ENCODE measurements around the gene CEP72. TPM values are rescaled to one million over a fixed set of nuclear protein-coding genes. Genes with fewer than 3 reads are reported as not detected.
A peak's percentile ranks its signal among the peaks of the same experiment; 100 is the strongest.
"Not testable (repeated sequence)": the region's sequence is repeated elsewhere in the genome, so short reads cannot be mapped to it uniquely, and the experiment has no call there.

Gene CEP72
- total RNA-seq, 1 experiment from 2014 or later: 14.6 TPM

DNA sequence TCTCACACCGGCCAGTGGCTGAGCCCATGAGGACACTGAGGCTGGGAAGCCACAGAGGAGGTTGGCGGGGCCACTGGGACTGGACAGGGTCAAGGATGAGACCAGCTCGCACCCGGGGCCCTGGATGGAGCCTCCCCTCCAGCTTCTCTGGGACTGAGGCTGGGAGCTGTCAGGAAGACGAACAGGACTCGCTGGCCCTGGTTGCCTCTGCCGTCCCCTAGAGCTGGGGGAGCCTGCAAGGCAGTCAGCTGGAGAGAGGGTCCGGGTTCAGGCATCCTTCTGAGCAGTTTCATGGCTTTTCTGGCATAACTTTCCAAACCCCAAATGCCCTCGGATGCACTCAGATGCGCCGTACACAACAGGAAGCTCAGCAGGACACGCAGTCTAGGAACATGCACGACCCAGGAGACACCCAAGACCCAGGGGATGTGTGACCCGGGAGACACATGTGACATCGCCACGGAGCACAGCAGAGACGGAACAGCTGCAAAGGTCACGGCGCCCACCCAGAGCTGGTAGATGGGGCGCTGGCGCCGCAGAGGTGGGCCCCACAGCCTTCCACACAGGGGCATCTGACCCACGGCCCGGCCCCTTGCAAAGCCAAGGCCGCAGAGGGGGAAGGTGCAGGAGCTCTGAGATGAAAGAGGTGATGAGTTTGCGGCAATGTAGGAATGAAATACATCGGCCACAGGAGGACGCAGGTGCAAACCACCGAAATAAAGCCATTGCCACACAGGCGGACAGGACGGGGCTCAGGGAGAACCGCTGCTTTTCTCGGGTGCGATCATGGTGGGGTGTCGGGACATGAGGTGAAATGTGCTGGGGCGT, 63.9 kb downstream of the CEP72 start:
- Histone ChIP-seq H2AFZ (ENCODE audit: low read length) (no peak overlapping the region), H3K4me2 (ENCODE audit: low read depth, low read length, poor library complexity, severe bottlenecking) (no peak overlapping the region), H3K79me2 (ENCODE audit: low read length) (no peaks in the 10 kb centered on the region)

DNA sequence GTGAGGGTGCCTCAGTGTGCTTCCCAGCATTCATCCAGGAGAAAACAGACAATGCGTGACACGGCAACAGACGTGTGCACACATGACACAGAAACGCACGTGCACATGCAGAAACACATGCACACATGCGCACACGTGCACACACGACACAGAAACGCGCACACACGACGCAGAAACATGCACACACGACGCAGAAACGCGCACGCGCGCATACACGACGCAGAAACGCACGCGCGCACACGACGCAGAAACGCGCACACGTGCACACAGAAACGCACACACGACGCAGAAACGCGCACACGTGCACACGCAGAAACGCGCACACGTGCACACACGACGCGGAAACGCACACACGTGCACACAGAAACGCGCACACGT, 64.5 kb downstream of the CEP72 start:
- H3K27me3 ChIP-seq (ENCODE audit: low read length): no peaks in the 10 kb centered on the region
- DNase-seq: no peak
- H3K79me2 ChIP-seq (ENCODE audit: low read length): no peaks in the 10 kb centered on the region
- peaks cover 26% of the 10 kb centered on the region for H4K20me1 ChIP-seq (ENCODE audit: insufficient read depth, low read depth, low read length)
- no peak overlapping the region for H2AFZ ChIP-seq (ENCODE audit: low read length)
- H3K9ac ChIP-seq (ENCODE audit: low read length): no peak overlapping the region
- H3K4me2 ChIP-seq (ENCODE audit: low read depth, low read length, poor library complexity, severe bottlenecking): no peak overlapping the region
- H3K4me3 ChIP-seq (ENCODE audit: low read length): no peak overlapping the region
- no peak overlapping the region for H3K27ac ChIP-seq (ENCODE audit: low read length)
- H3K4me1 ChIP-seq (ENCODE audit: low read length): peaks cover 25% of the 10 kb centered on the region
- no peaks in the 10 kb centered on the region for H3K9me3 ChIP-seq (ENCODE audit: low read length)
- no peaks in the 10 kb centered on the region for H3K9me2 ChIP-seq (replicated peaks; ENCODE audit: insufficient read depth, low read length)
- H3K36me3 ChIP-seq (ENCODE audit: insufficient read depth, low read length): no peaks in the 10 kb centered on the region

More for the DNA sequence above, 63.9 kb downstream of the CEP72 start:
- Histone ChIP-seq H3K27ac (ENCODE audit: low read length) (no peak overlapping the region), H3K9me2 (replicated peaks; ENCODE audit: insufficient read depth, low read length) (no peaks in the 10 kb centered on the region), H3K9me3 (ENCODE audit: low read length) (no peaks in the 10 kb centered on the region), H3K27me3 (ENCODE audit: low read length) (no peaks in the 10 kb centered on the region), H3K4me3 (ENCODE audit: low read length) (no peak overlapping the region), H3K36me3 (ENCODE audit: insufficient read depth, low read length) (no peaks in the 10 kb centered on the region), H3K9ac (ENCODE audit: low read length) (no peak overlapping the region), H3K4me1 (ENCODE audit: low read length) (peaks cover 26% of the 10 kb centered on the region), H4K20me1 (ENCODE audit: insufficient read depth, low read depth, low read length) (peaks cover 30% of the 10 kb centered on the region)
- peak; percentile 51 for DNase-seq

DNA sequence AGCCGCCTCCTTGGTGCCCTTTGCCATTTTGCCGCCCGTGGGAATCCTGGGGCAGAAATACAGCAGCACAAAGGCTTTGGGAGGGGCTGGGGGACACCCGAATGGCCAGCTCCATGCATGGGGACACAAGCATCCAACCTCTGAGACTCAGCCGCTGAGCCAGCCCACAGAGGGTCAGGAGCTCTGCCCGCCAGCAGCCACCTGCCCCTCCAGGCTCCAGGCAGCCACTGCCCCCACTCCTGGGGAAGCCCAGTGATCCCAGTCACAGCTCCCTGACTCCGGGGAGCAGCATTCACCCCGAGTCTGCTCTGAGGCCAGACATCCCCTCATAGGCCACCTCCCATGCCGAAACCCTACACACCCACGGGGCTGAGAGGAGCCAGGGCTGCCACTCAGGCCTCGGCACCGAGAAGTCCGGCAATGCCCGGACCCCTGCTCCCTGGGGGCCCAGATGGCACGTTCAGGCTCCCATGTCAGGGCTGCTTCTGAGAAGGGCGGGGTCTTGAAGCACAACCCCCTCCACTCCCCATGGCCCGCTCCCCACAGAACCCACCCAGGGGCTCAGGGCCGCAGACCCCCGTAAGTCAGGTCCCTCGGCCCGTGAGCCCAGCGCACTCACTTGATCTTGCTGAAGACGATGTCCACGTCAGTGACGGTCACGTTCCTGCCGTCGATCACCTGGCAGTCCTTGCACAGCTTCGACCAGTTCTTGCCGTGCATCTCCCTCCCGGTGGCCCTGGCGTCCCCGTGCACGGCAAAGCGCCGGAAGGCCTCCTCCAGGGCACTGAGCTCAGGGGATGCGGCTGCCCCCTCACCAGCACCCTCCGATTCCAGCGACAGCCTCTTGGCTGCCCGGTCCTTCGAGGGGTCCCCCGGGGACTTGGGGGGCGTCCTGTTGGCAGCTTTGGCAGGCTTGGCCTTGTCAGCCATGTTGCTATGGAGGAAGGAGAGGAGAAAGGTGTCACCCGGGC, 65.3 kb downstream of the CEP72 start:
- Histone ChIP-seq H3K4me2 (ENCODE audit: low read depth, low read length, poor library complexity, severe bottlenecking) (no peak overlapping the region), H3K9ac (ENCODE audit: low read length) (no peak overlapping the region), H3K27ac (ENCODE audit: low read length) (no peak overlapping the region), H3K4me1 (ENCODE audit: low read length) (peaks cover 18% of the 10 kb centered on the region), H3K9me3 (ENCODE audit: low read length) (no peaks in the 10 kb centered on the region), H3K9me2 (replicated peaks; ENCODE audit: insufficient read depth, low read length) (no peaks in the 10 kb centered on the region), H3K79me2 (ENCODE audit: low read length) (no peaks in the 10 kb centered on the region), H3K4me3 (ENCODE audit: low read length) (no peak overlapping the region), H2AFZ (ENCODE audit: low read length) (no peak overlapping the region), H4K20me1 (ENCODE audit: insufficient read depth, low read depth, low read length) (peaks cover 20% of the 10 kb centered on the region; the same call in 1 of the 2 replicates), H3K27me3 (ENCODE audit: low read length) (no peaks in the 10 kb centered on the region), H3K36me3 (ENCODE audit: insufficient read depth, low read length) (no peaks in the 10 kb centered on the region)
- peak; percentile 48 for DNase-seq

DNA sequence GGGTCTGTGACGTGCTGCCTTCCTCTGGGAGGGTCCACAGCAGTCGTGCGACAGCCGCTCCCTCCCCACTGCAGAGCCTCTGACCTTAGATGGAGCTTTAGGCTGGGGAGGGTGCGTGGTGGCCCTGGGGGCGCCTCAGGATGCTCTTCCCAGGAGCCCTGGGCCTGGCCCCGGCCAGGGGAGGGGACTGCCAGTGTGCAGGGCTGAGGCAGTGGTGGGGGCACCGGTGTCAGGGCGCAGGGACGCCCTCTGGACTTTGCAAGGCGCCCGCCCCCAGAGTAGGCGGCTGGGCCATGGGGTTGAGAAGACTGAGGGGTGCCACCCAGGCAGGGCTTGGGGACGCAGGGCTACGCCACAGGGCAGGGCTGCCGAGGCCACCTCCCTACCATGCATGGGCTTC, 66.4 kb downstream of the CEP72 start:
- H3K27me3 ChIP-seq (ENCODE audit: low read length); H3K9ac ChIP-seq (ENCODE audit: low read length); H3K4me2 ChIP-seq (ENCODE audit: low read depth, low read length, poor library complexity, severe bottlenecking); H2AFZ ChIP-seq (ENCODE audit: low read length); H3K4me1 ChIP-seq (ENCODE audit: low read length); H3K36me3 ChIP-seq (ENCODE audit: insufficient read depth, low read length); H3K27ac ChIP-seq (ENCODE audit: low read length); H3K79me2 ChIP-seq (ENCODE audit: low read length); DNase-seq; H3K9me2 ChIP-seq (replicated peaks; ENCODE audit: insufficient read depth, low read length); H3K9me3 ChIP-seq (ENCODE audit: low read length); H4K20me1 ChIP-seq (ENCODE audit: insufficient read depth, low read depth, low read length); H3K4me3 ChIP-seq (ENCODE audit: low read length): not testable (repeated sequence)

DNA sequence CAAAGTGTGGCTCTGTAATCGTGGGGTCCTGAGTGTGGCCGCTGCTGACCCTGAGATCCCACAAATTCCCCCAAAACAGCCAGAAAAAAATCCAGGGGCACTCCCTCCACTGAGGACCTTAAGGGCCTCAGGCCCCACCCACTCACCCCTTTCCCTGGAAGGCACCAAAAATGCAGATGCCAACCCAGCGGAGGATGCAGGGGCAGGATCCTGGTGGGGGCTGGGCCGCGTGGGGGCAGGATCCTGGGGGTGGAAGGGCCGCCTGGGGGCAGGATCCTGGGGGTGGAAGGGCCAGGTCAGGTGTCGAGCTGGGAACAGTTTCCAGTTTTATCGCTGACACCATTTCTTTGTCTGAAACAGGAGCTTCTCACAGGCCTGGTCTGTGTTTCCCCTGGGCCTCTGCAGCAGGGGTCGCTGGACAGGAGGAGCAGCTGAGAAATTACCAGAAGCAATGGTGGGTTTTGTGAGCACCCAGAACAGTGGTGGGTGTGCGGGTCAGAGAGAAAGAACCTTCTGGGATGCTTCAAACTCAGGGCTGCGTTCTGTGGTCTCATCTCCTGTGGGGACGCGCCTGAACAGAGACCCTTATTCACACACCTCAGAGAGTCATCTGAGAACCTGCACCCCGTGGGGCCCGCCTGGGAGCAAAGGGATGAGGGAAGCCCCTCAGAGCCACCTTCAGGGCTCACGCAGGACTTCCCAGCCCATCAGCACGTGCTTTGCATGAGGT, 67.2 kb downstream of the CEP72 start:
- H3K9me2 ChIP-seq (replicated peaks; ENCODE audit: insufficient read depth, low read length); DNase-seq; H3K79me2 ChIP-seq (ENCODE audit: low read length); H3K4me2 ChIP-seq (ENCODE audit: low read depth, low read length, poor library complexity, severe bottlenecking); H2AFZ ChIP-seq (ENCODE audit: low read length); H3K9me3 ChIP-seq (ENCODE audit: low read length); H3K27ac ChIP-seq (ENCODE audit: low read length); H3K4me1 ChIP-seq (ENCODE audit: low read length); H3K9ac ChIP-seq (ENCODE audit: low read length); H3K4me3 ChIP-seq (ENCODE audit: low read length); H3K36me3 ChIP-seq (ENCODE audit: insufficient read depth, low read length); H3K27me3 ChIP-seq (ENCODE audit: low read length); H4K20me1 ChIP-seq (ENCODE audit: insufficient read depth, low read depth, low read length): not testable (repeated sequence)

DNA sequence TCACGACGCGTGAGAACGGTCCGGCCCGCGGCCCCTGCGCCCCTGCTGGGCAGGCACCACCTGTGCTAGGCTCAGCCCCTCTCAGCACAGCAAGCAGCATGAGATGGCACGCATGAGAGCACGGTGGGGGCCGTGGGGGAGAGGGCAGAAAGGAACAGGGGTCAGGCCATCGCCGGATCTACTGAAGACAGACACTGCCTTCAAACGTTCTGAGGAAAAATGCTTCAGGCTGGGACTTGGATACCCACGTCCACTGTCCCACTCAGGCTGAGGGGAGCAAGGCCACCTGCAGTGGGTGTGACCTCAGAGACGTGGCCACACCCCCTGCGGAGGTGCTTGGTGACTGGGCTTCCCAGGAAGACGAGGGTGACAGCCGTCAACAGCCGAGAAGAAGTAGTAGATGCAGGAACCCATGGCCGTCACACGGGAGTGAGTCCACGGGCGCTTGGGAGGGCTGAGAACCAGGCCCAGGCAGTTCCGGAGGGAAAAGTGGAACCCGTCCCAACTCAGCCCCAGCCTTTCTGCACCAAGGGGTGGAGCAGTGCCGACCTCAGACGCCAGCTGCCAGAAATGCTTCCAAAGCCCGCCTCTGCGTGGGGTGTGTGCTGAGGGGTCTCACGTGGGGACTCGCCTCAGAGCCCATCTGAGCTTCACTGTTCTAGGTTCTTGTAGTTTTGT, 68.1 kb downstream of the CEP72 start:
- not testable (repeated sequence) for H3K4me1 ChIP-seq (ENCODE audit: low read length); DNase-seq; H3K36me3 ChIP-seq (ENCODE audit: insufficient read depth, low read length); H3K9me3 ChIP-seq (ENCODE audit: low read length); H4K20me1 ChIP-seq (ENCODE audit: insufficient read depth, low read depth, low read length); H2AFZ ChIP-seq (ENCODE audit: low read length); H3K4me3 ChIP-seq (ENCODE audit: low read length); H3K9me2 ChIP-seq (replicated peaks; ENCODE audit: insufficient read depth, low read length); H3K4me2 ChIP-seq (ENCODE audit: low read depth, low read length, poor library complexity, severe bottlenecking); H3K27ac ChIP-seq (ENCODE audit: low read length); H3K27me3 ChIP-seq (ENCODE audit: low read length); H3K9ac ChIP-seq (ENCODE audit: low read length); H3K79me2 ChIP-seq (ENCODE audit: low read length)

DNA sequence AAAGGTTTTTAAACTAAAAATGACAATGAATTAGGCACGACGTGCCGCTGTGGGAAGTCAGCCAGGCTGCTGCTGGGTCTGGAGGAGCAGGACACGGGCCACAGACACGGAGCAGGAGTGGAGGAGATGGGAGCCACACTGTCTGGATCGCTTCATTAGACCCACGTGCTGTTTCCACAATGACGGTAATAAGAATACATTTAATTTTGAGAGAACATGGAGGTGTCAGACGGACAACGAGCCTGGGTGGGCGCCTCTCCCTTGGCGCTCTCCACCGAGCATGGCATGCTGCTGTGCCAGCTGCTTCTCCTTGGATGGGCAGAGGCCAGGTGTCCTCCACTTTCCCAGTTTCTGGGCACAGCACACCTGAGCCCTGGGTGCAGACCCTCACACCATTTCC, 68.7 kb downstream of the CEP72 start:
- not testable (repeated sequence) for H3K9ac ChIP-seq (ENCODE audit: low read length); H4K20me1 ChIP-seq (ENCODE audit: insufficient read depth, low read depth, low read length); H3K9me2 ChIP-seq (replicated peaks; ENCODE audit: insufficient read depth, low read length); H3K4me2 ChIP-seq (ENCODE audit: low read depth, low read length, poor library complexity, severe bottlenecking); H2AFZ ChIP-seq (ENCODE audit: low read length); H3K27ac ChIP-seq (ENCODE audit: low read length); DNase-seq; H3K9me3 ChIP-seq (ENCODE audit: low read length); H3K4me3 ChIP-seq (ENCODE audit: low read length); H3K36me3 ChIP-seq (ENCODE audit: insufficient read depth, low read length); H3K4me1 ChIP-seq (ENCODE audit: low read length); H3K27me3 ChIP-seq (ENCODE audit: low read length); H3K79me2 ChIP-seq (ENCODE audit: low read length)
